HepG2 (cell line): ENCODE results near the gene PSMD9. TPM values are rescaled to one million over a fixed set of nuclear protein-coding genes. Genes with fewer than 3 reads are reported as not detected.
A peak's percentile ranks its signal among the peaks of the same experiment; 100 is the strongest.

ENCODE experiments used
- ADNP ChIP-seq: sonication (generic); formaldehyde crosslinking; IDR thresholded peaks from 2 replicates; pipeline ENCODE4 v1.4.0; 2020; ENCODE audit warnings: missing genetic modification reagents
- BORCS8-MEF2B ChIP-seq: sonication (generic); formaldehyde crosslinking; IDR thresholded peaks from 2 replicates; pipeline ENCODE4 v1.8.0; 2022; ENCODE audit warnings: mild to moderate bottlenecking, missing genetic modification reagents
- CSRNP1 ChIP-seq: sonication (generic); formaldehyde crosslinking; IDR thresholded peaks from 2 replicates; pipeline ENCODE4 v1.8.1; 2023; ENCODE audit warnings: mild to moderate bottlenecking, missing genetic modification reagents
- HHEX ChIP-seq: IDR thresholded peaks from 2 replicates; pipeline ENCODE4 v1.6.1; 2016; ENCODE audit warnings: control low read depth
- IKZF4 ChIP-seq: sonication (generic); formaldehyde crosslinking; IDR thresholded peaks from 2 replicates; pipeline ENCODE4 v1.5.1; 2020; ENCODE audit warnings: borderline replicate concordance, mild to moderate bottlenecking, low read depth, missing genetic modification reagents; ENCODE audit errors: not compliant biosample characterization
- MAZ ChIP-seq, 2 experiments: sonication (generic) in 1 of 2; formaldehyde crosslinking in 1 of 2; IDR thresholded peaks; 2 replicates each; pipeline versions ENCODE4 v1.5.0 to v1.6.1; 2012 to 2020; ENCODE audit warnings: low read depth in 2 of 2, mild to moderate bottlenecking in 2 of 2, borderline replicate concordance in 1 of 2, improper control_type of control experiment in 1 of 2, low read length in 1 of 2, missing genetic modification reagents in 1 of 2, moderate library complexity in 1 of 2
- SNAPC4 ChIP-seq: sonication (generic); formaldehyde crosslinking; IDR thresholded peaks from 2 replicates; pipeline ENCODE4 v1.4.0; 2020; ENCODE audit warnings: mild to moderate bottlenecking, missing genetic modification reagents
- ZBTB14 ChIP-seq: sonication (generic); formaldehyde crosslinking; IDR thresholded peaks from 2 replicates; pipeline ENCODE4 v1.4.0; 2020; ENCODE audit warnings: missing genetic modification reagents
- ZFP90 ChIP-seq: sonication (generic); formaldehyde crosslinking; IDR thresholded peaks from 2 replicates; pipeline ENCODE4 v1.8.0; 2022; ENCODE audit warnings: missing genetic modification reagents, mild to moderate bottlenecking, inconsistent platforms, borderline replicate concordance
- ZNF121 ChIP-seq: sonication (generic); formaldehyde crosslinking; IDR thresholded peaks from 2 replicates; pipeline ENCODE4 v1.5.0; 2020; ENCODE audit warnings: mild to moderate bottlenecking, missing genetic modification reagents
- ZNF770 ChIP-seq: sonication (generic); formaldehyde crosslinking; IDR thresholded peaks from 2 replicates; pipeline ENCODE4 v1.5.0; 2020; ENCODE audit warnings: mild to moderate bottlenecking, missing genetic modification reagents
- polyA plus RNA-seq, 8 experiments: library from polyadenylated mRNA; depleted of rRNA in 3 of 8; stranded (reverse) in 7 of 8; unstranded in 1 of 8; fragments of >200 nt; fragmentation: Illumina TruSeq in 4 of 8; extraction: Trizol in 4 of 8; gene quantifications; 2 replicates each; pipeline versions ENCODE4 v1.2.1 to v1.2.3, GENCODE V29; 2011 to 2016; ENCODE audit warnings: low read depth in 4 of 8, missing spikeins in 1 of 8, mixed read lengths in 1 of 8; ENCODE audit not compliant: insufficient read depth in 1 of 8
- total RNA-seq, 5 experiments: library from RNA; depleted of rRNA; stranded (reverse); fragments of >200 nt; fragmentation: Illumina TruSeq; extraction: Trizol; gene quantifications; 2 replicates each; pipeline ENCODE4 v1.2.3, GENCODE V29; 2016; ENCODE audit warnings: low read depth in 1 of 5
- TF ChIP-seq, protein P1 (sequence below): sonication (generic); formaldehyde crosslinking; IDR thresholded peaks from 2 replicates; pipeline ENCODE4 v1.4.0; 2020; ENCODE audit warnings: missing genetic modification reagents, borderline replicate concordance
- TF ChIP-seq, protein P2 (sequence below): sonication (generic); formaldehyde crosslinking; IDR thresholded peaks from 2 replicates; pipeline ENCODE4 v1.4.0; 2020; ENCODE audit warnings: missing genetic modification reagents

The PSMD9 gene
- total and polyA plus RNA-seq, 2 of the 13 experiments (the other 11 are each of a cell fraction or from before 2014, with no cell fraction given) = 41.4 to 61.1 TPM

GRCh38 chr12:121858318-121858661, 30.3 kb upstream of the PSMD9 start (continued):
- TF ChIP-seq, protein P1, sequence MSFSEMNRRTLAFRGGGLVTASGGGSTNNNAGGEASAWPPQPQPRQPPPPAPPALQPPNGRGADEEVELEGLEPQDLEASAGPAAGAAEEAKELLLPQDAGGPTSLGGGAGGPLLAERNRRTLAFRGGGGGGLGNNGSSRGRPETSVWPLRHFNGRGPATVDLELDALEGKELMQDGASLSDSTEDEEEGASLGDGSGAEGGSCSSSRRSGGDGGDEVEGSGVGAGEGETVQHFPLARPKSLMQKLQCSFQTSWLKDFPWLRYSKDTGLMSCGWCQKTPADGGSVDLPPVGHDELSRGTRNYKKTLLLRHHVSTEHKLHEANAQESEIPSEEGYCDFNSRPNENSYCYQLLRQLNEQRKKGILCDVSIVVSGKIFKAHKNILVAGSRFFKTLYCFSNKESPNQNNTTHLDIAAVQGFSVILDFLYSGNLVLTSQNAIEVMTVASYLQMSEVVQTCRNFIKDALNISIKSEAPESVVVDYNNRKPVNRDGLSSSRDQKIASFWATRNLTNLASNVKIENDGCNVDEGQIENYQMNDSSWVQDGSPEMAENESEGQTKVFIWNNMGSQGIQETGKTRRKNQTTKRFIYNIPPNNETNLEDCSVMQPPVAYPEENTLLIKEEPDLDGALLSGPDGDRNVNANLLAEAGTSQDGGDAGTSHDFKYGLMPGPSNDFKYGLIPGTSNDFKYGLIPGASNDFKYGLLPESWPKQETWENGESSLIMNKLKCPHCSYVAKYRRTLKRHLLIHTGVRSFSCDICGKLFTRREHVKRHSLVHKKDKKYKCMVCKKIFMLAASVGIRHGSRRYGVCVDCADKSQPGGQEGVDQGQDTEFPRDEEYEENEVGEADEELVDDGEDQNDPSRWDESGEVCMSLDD (CRISPR knock-in tag) = peak; percentile 1; the same call in 1 of the 2 replicates
- TF ChIP-seq ZNF770 (CRISPR knock-in tag) = no peak
- 0 out of 2 replicates have a peak, but pooled peaks have one; percentile 24 for TF ChIP-seq ZBTB14 (CRISPR knock-in tag)
- TF ChIP-seq, protein P2, sequence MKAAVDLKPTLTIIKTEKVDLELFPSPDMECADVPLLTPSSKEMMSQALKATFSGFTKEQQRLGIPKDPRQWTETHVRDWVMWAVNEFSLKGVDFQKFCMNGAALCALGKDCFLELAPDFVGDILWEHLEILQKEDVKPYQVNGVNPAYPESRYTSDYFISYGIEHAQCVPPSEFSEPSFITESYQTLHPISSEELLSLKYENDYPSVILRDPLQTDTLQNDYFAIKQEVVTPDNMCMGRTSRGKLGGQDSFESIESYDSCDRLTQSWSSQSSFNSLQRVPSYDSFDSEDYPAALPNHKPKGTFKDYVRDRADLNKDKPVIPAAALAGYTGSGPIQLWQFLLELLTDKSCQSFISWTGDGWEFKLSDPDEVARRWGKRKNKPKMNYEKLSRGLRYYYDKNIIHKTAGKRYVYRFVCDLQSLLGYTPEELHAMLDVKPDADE (CRISPR knock-in tag) = 0 out of 2 replicates have a peak, but pooled peaks have one; percentile 77
- peak; percentile 6; the same call in 1 of the 2 replicates for TF ChIP-seq SNAPC4
- TF ChIP-seq ZNF121 = 0 out of 2 replicates have a peak, but pooled peaks have one; percentile 10
- TF ChIP-seq BORCS8-MEF2B (CRISPR knock-in tag) = 0 out of 2 replicates have a peak, but pooled peaks have one; percentile 15
- no peak for TF ChIP-seq IKZF4 (CRISPR knock-in tag)
- no peak for TF ChIP-seq MAZ (IDR thresholded peaks at IDR 0.05; ENCODE audit: borderline replicate concordance, low read depth, low read length)
- TF ChIP-seq MAZ (CRISPR knock-in tag; IDR thresholded peaks at IDR 0.05; ENCODE audit: low read depth) = 0 out of 2 replicates have a peak, but pooled peaks have one; percentile 3
- TF ChIP-seq HHEX (CRISPR knock-in tag) = no peak
- 0 out of 2 replicates have a peak, but pooled peaks have one; percentile 56 for TF ChIP-seq ADNP (CRISPR knock-in tag)
- TF ChIP-seq ZFP90 = 0 out of 2 replicates have a peak, but pooled peaks have one; percentile 64
- TF ChIP-seq CSRNP1 = no peak
